ENCODE measurements around the gene ARNT2.

GRCh38 chr15:80573606-80574005, 169.4 kb downstream of the ARNT2 start:
- TF ChIP-seq EP300 (IDR thresholded peaks at IDR 0.05) (no peak), CTCF (IDR thresholded peaks at IDR 0.05) (no peak), POLR2A (IDR thresholded peaks at IDR 0.05) (no peak), POLR2AphosphoS5 (IDR thresholded peaks at IDR 0.05) (no peak)
